Measurements from ENCODE around the gene SMAD1.

Gene SMAD1

DNA sequence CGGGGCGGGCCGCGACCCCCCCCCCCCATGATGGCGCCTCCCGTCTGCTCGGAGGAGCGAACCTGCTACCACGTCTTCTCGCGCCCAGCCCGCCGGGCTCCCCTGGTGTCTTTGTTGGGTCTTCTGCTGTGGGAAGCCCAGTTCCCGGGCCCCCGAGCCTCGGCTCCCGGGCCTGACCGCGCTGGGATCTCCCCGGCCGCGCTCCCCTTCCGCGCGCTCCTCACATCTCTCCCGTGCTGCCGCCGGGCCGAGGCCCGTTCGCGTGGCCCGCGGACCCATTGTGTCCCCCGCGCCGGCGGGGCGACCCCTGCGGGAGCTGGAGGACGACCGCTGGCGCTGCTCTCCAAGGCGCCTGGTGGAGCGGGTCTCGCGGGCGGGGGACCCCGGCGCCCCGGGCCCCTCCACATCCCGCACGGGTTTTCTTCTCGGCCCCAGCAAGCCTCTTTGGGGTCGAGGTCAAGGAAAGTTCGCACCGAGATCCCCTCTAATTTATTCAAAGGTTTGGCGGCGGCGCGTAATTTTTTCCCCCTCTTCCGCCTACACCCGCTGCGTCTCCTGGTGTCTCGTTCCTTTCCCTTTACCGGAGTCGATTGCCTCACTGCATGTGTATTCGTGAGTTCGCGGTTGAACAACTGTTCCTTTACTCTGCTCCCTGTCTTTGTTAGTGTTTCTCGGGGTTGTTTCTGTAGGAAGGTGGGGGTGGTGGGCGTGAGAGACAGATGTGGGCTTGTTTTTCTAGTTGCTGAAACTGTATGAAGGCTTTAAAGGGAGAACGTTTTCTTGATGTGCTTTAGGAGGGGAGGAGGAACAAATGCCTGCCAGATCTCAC lies 770 bp downstream of the SMAD1 start:
- peak; percentile 8 to 72 for DNase-seq (ENCODE audit: low spot score in 2 of 2)
- peak; percentile 65 for ATAC-seq
- H3K9me3 Mint-ChIP-seq, result no peaks in the 10 kb centered on the region
- no peak overlapping the region for H3K4me3 Mint-ChIP-seq
- H3K4me1 Mint-ChIP-seq, result peaks cover 6% of the 10 kb centered on the region
- H3K36me3 Mint-ChIP-seq, result no peaks in the 10 kb centered on the region
- H3K27ac Mint-ChIP-seq, result no peak overlapping the region

DNA sequence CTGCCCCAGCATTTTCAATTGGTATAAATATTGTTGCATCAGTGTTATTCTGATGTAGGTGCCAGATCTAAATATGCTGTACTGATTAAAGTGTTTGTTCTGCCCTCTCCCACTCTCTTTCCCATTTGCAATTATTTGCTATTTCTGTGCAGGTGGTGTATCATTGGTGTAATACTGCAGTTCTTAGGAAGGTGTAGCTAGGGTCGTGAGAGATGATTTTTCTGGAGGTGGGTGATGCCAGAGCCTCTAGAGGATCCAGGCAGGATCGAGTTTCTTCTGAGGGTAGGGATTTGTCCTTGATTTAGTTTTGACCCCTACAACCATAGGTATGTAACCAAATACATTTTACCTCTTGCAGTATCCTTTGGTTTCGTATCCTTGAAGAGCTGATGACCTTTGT lies 1.9 kb downstream of the SMAD1 start:
- Mint-ChIP-seq H3K4me1 (peaks cover 6% of the 10 kb centered on the region), H3K36me3 (no peaks in the 10 kb centered on the region), H3K4me3 (no peak overlapping the region), H3K27ac (no peak overlapping the region), H3K9me3 (no peaks in the 10 kb centered on the region)
- ATAC-seq, result no peak
- no peak for DNase-seq (ENCODE audit: low spot score in 2 of 2)

DNA sequence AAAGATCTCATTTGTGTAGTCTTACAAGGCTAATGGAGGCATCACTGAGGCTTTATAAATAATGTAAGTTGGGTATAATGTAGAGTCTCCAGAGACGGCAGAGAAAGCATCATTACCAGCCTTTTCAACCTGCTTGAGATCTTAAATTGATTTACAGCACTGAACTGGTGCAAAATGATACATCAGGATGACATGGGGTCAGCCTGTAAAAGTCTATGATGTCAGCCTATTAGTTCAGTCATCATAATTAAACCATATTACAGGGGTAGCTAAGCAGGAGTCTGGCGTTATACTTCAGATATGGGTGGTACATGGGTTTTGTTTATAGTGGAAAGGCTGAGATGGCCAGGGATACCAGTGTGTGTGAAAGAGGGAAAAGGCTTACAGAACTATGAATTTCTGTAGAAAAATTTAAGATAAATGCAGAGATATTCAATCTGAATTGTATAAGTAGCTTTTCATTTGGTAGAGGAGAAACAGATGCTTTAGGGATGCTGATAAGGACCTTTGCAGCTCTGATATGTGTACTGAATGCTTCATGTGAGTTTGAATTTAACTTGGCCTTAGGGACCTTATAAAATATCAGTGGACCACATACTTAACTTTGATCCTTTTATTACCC lies 2.7 kb downstream of the SMAD1 start:
- no peak for DNase-seq (ENCODE audit: low spot score in 2 of 2)
- Mint-ChIP-seq H3K36me3 (no peaks in the 10 kb centered on the region), H3K9me3 (no peaks in the 10 kb centered on the region), H3K27ac (no peak overlapping the region), H3K4me1 (peaks cover 6% of the 10 kb centered on the region), H3K4me3 (no peak overlapping the region)
- ATAC-seq, result no peak

DNA sequence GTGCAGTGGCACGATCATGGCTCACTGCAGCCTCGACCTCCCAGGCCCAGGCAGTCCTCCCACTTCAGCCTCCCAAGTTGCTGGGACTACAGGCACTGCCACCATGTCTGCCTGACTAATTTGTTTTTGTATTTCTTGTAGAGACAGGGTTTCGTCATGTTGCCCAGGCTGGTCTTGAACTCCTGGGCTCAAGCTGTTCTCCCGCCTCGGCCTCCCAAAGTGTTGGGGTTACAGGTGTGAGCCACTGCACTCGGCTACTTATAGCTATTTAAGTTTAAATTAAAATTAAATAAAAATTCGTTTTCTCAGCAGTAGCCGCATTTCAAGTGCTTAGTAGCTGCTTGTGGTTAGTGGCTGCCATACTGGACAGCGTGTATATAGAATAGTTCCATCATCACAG lies 3.5 kb downstream of the SMAD1 start:
- Mint-ChIP-seq H3K4me3 (no peak overlapping the region), H3K9me3 (no peaks in the 10 kb centered on the region), H3K27ac (no peak overlapping the region), H3K36me3 (no peaks in the 10 kb centered on the region), H3K4me1 (peaks cover 6% of the 10 kb centered on the region)
- DNase-seq (ENCODE audit: low spot score in 2 of 2) (no peak), ATAC-seq (no peak)

DNA sequence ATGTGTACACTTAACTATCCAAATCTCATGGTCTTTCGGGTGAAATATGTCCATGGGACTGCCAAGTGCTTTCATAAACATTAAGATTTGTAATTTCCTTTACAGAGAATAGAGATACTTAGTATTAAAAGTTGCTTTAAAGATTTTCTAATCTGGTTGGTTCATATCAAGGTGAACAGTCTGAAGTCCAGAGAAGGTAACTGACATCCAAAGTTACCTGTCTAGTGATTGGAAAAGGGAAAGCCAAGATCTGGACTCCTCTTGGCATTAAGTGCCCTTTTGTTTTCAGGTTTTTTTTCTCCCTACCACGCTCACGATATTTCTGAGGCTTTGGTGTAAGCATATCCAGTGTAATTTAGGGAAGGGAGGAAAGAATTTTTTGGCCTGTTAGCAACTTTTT lies 5.0 kb downstream of the SMAD1 start:
- DNase-seq (ENCODE audit: low spot score in 2 of 2) (no peak), ATAC-seq (no peak)
- Mint-ChIP-seq H3K27ac (no peak overlapping the region), H3K9me3 (no peaks in the 10 kb centered on the region), H3K36me3 (no peaks in the 10 kb centered on the region), H3K4me1 (no peaks in the 10 kb centered on the region), H3K4me3 (no peak overlapping the region)

DNA sequence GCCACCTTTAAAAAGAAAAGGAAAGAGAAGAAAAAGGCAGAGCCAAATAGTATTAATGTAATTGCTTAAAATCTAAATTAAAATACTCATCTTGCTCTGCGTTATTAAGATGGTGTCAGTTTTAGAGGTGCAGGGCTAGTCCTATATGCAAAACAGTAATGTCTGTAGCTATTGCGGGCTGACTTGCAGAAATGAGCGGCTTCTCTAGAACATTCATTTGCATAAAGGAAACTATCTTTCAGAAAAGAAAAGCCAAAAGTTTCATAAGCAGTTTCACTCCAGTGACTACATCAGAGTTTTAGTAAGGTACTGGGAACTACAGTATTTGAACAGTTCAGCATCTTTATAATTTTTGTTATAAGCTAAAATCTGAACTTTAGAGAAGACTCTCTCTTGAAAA lies 6.0 kb downstream of the SMAD1 start:
- Mint-ChIP-seq H3K36me3 (no peaks in the 10 kb centered on the region), H3K4me1 (no peaks in the 10 kb centered on the region)
- DNase-seq (ENCODE audit: low spot score in 2 of 2), result no peak

DNA sequence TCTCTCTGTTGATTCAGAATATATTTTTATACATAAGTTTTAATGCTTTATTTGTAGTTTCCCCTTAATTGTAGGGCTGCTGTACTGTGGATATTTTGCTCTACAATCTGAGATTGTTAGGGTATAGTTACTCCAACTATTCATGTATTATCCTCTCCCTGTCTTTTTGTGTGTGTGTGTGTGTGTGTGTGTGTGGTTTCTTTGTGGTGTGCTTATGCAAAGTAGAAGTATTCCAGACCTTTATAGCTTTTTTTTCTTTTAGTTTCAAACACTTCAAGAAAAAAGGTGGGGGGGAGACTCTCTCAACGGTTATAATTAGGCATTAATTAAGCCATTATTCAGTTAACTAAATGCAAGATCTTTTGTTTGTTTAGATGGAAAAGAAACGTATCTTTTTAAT lies 6.7 kb downstream of the SMAD1 start:
- Mint-ChIP-seq H3K4me3 (no peak overlapping the region), H3K36me3 (no peaks in the 10 kb centered on the region), H3K9me3 (no peaks in the 10 kb centered on the region), H3K27ac (no peak overlapping the region), H3K4me1 (no peaks in the 10 kb centered on the region)
- ATAC-seq, result no peak
- DNase-seq (ENCODE audit: low spot score in 2 of 2), result no peak

More for the DNA sequence above, 6.0 kb downstream of the SMAD1 start:
- H3K27ac Mint-ChIP-seq, result no peak overlapping the region
- H3K9me3 Mint-ChIP-seq, result no peaks in the 10 kb centered on the region
- H3K4me3 Mint-ChIP-seq, result no peak overlapping the region
- ATAC-seq, result peak; percentile 97

DNA sequence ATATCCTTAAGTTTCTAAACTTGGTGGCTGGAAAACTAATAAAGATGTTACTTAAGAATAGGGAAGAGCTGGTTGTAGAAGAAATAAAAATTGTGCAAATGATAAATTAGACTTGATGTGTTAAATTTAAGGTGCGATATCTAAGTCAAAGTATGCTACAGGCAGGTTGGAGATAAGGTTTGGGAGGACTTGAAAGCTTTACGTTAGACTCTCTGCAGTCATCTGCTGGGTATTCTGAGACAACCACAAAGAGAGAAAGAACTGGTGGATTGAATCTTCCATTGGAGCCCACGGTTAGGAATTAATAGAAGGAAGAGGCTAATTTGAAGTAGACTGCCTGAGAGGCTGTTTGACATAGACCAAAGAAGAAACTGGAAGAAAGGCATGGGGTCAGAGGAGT lies 7.9 kb downstream of the SMAD1 start:
- Mint-ChIP-seq H3K4me1 (no peaks in the 10 kb centered on the region), H3K9me3 (no peaks in the 10 kb centered on the region), H3K36me3 (no peaks in the 10 kb centered on the region), H3K4me3 (no peak overlapping the region), H3K27ac (no peak overlapping the region)
- ATAC-seq (no peak), DNase-seq (ENCODE audit: low spot score in 2 of 2) (no peak)

DNA sequence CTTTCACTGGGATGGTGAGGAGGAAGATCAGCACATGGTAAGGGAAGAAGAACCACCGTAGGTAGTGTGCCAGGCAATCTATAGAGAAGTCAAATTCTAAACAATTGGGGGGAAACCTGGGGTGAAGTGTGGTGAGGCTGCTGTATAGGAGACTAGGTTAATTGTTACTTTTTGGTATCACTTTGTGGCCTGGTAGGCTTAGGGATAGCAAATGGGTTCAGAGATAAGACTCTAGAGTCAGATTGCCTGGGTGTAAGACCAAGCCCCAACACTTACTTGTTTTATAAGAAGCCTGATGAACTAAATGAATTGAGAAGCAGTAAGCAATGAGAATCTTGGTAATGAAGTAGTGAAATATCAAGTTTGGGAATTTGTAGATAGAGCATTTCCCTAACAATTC lies 8.7 kb downstream of the SMAD1 start:
- Mint-ChIP-seq H3K4me1 (no peaks in the 10 kb centered on the region), H3K9me3 (no peaks in the 10 kb centered on the region), H3K4me3 (no peak overlapping the region), H3K27ac (no peak overlapping the region), H3K36me3 (no peaks in the 10 kb centered on the region)
- no peak for ATAC-seq
- DNase-seq (ENCODE audit: low spot score in 2 of 2), result no peak

DNA sequence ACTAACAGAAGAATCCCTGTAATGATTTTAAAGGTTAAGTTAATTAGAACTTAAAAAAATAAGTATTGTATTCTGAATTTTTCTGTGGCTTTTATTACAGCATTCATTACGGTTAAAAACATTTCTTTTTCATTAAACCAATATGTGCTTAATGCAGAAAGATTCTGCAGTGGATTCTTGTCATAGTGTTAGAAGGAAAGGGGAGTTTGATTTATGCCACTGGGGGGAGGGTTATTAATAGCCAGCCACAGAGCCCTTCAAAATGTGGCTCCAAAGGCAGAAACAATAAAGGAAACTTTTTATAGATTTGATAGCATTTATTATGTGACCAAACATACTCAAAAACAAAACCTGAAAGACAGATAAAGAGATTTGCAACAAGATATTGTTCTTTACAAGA lies 9.1 kb downstream of the SMAD1 start:
- DNase-seq (ENCODE audit: low spot score in 2 of 2) (no peak), ATAC-seq (no peak)
- Mint-ChIP-seq H3K4me1 (no peaks in the 10 kb centered on the region), H3K9me3 (no peaks in the 10 kb centered on the region), H3K27ac (no peak overlapping the region), H3K4me3 (no peak overlapping the region), H3K36me3 (no peaks in the 10 kb centered on the region)

DNA sequence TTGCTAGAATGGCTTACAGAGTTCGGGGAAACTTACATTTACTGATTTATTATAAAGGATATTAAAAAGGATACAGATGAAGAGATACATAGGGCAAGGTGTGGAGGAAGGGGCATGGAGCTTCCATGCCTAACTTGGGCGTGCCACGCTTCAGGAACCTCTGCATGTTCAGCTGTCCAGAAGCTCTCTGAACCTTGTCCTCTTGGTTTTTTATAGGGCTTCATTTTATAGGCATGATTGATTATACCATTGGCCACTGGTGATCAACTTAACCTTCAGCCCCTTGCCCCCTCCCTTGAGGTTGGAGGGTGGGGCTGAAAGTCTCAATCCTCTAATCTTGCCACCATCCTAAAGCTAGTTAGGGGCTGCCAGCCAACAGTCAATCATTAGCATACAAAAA lies 10.7 kb downstream of the SMAD1 start:
- Mint-ChIP-seq H3K4me1 (no peaks in the 10 kb centered on the region), H3K4me3 (no peak overlapping the region), H3K9me3 (no peaks in the 10 kb centered on the region), H3K36me3 (no peaks in the 10 kb centered on the region), H3K27ac (no peak overlapping the region)
- no peak for ATAC-seq
- no peak for DNase-seq (ENCODE audit: low spot score in 2 of 2)

DNA sequence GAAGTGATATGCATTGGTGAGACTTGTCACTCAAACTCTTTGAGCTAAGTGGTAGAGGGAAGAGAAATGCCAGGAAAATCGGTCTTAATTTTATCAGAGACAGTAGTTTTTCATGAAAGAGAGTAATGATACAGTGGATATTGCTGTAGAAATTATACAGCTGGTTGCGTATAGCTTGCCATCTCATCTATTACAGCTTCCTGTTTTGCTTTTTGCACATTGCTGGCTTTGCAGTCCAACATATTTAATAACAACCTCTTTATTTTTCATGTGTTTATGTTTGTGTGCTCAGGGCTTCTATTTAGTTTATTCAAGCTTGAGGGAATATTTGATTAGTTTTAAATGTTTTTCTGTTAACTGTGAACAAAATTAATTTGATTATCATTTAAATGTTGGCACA lies 11.5 kb downstream of the SMAD1 start:
- no peak overlapping the region for H3K4me3 Mint-ChIP-seq
- no peaks in the 10 kb centered on the region for H3K9me3 Mint-ChIP-seq
- H3K27ac Mint-ChIP-seq, result no peak overlapping the region
- H3K4me1 Mint-ChIP-seq, result no peaks in the 10 kb centered on the region
- ATAC-seq (no peak), DNase-seq (ENCODE audit: low spot score in 2 of 2) (no peak)
- H3K36me3 Mint-ChIP-seq, result no peaks in the 10 kb centered on the region

DNA sequence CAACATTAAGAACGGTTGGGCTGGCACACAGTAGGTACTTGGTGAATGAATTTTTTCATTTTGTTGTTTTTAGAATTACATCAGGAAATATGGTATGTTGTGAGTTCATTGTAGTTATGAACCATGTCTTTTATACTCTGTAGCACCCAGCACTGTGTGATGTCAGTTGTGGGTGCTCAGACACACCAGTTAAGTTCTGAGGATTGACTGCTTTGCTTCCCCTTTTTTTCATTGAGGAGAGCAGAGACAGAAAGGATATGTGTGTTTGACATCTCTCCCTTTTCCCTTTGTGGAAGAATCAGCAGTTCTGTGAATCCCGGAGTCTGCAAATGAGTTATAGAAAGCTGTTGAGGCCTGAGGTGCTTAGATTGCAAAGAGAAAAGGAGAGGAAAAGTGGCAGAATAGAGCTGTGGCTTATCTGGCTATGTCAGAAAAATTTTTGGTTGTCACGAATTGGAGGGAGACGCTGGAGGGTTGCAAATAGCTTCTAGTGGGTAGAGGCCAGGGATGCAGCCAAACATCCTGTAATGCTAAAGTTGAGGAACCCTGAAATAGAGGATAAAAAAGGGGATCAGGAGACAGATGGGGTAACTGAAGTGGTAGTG lies 13.1 kb downstream of the SMAD1 start:
- Mint-ChIP-seq H3K4me3 (no peak overlapping the region), H3K27ac (no peak overlapping the region), H3K4me1 (no peaks in the 10 kb centered on the region), H3K36me3 (no peaks in the 10 kb centered on the region), H3K9me3 (no peaks in the 10 kb centered on the region)
- DNase-seq (ENCODE audit: low spot score in 2 of 2) (no peak), ATAC-seq (no peak)

DNA sequence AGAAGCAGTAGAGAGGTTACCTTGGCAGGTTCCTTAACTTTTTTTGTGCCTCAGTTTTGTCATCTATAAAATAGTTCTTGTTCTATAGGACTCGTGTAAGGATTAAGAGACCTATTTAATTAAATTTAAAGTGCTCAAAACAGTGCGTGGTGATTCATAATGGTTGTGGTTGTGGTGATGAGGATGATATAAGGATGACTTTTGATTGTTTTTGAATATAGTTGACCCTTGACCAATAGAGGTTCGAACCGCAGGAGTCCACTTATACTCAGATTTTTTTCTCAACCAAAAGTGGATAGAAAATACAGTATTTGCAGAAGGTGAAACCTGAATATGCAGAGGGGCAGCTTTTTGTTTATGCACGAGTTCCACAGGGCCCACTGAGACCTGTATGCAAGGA lies 14.6 kb downstream of the SMAD1 start:
- DNase-seq (ENCODE audit: low spot score in 2 of 2), result no peak
- Mint-ChIP-seq H3K27ac (no peak overlapping the region), H3K9me3 (no peaks in the 10 kb centered on the region), H3K36me3 (no peaks in the 10 kb centered on the region), H3K4me3 (no peak overlapping the region), H3K4me1 (no peaks in the 10 kb centered on the region)
- ATAC-seq, result no peak

DNA sequence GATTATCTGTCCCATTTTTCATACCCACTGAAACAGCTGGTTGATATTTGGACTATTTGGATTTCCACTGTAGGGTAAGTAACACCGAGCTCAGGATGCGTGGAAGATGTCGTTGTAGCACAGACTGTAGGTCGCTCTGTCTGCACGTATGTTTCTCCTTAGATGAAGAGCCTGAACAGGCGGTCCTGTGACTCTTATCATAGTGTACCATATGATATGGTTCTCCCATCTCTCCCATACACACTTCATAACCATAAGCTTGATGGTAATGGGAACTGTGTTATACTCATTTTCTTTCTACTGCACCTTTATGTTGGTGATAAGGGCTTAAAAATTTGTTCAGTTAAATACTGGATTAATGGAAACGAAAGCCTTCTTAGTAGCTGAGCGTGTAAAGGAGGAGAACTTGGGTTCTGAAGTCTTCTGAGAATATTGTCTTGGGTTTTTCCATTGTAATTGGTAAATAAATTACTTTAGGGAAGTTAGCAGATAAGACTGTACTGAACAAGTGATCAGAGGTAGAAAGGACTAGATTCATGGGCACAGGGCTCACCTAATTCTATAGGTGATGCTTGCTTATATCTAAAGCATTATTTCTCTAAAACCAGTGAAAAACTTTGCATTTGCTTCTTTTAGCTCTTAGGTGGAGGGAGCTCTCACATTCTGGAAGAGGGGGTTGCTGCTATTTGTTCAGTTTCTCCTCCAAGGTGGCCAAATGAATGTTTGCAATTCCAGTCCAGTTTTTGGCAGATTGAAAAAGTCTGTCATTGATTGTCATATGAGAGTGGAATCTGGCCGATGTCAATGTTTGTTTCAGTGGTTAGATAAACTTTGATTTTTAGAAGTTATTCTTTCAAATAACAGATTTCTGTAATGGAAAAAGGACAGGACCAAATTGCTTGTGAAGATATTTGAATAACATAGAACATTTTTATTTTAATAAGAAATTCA lies 15.8 kb downstream of the SMAD1 start:
- ATAC-seq (no peak), DNase-seq (ENCODE audit: low spot score in 2 of 2) (no peak)
- H3K9me3 Mint-ChIP-seq, result no peaks in the 10 kb centered on the region
- no peaks in the 10 kb centered on the region for H3K4me1 Mint-ChIP-seq
- no peak overlapping the region for H3K27ac Mint-ChIP-seq
- no peak overlapping the region for H3K4me3 Mint-ChIP-seq
- H3K36me3 Mint-ChIP-seq, result no peaks in the 10 kb centered on the region

Data from stimulated activated effector memory CD8-positive, alpha-beta T cell treated with anti-CD3 and anti-CD28 coated beads, Interleukin-12 subunit alpha, Interleukin-12 subunit beta, amount 100 ng/mL, for 72 hours (primary cell).